ENCODE results near the gene KIF5A. TPM values are rescaled to one million over a fixed set of nuclear protein-coding genes. Genes with fewer than 3 reads are reported as not detected.

The KIF5A gene
- total RNA-seq, 1 donor from 2014 or later: 7.9 TPM

GRCh38 chr12:57521525-57522010, 28.3 kb upstream of the KIF5A start:
- Histone ChIP-seq H3K4me2 (peak overlapping the region; percentile 64), H3K36me3 (no peaks in the 10 kb centered on the region), H3K79me2 (ENCODE audit: low read depth) (peaks cover 24% of the 10 kb centered on the region), H3K27ac (peak overlapping the region; percentile 73), H3K4me3 (peak overlapping the region; percentile 87), H3K27me3 (no peaks in the 10 kb centered on the region), H2AFZ (replicated peaks) (no peak overlapping the region), H3K4me1 (peaks cover 33% of the 10 kb centered on the region), H4K20me1 (ENCODE audit: low read depth) (peaks cover 53% of the 10 kb centered on the region), H3K9me3 (ENCODE audit: low read depth) (no peaks in the 10 kb centered on the region), H3F3A (ENCODE audit: low read depth) (peaks cover 64% of the 10 kb centered on the region), H3K9ac (no peak overlapping the region)
- Mint-ChIP-seq H3K27me3 (ENCODE audit: insufficient read depth, low read depth) (peaks cover 15% of the 10 kb centered on the region), H3K4me1 (peaks cover 53% of the 10 kb centered on the region), H3K36me3 (peaks cover 18% of the 10 kb centered on the region), H3K9me3 (no peaks in the 10 kb centered on the region), H3K4me3 (peak overlapping the region; percentile 98), H3K27ac (peak overlapping the region; percentile 87)
- DNase-seq (ENCODE audit: low spot score): peak; percentile 78
- TF ChIP-seq EZH2phosphoT487 (IDR thresholded peaks at IDR 0.05) (no peak), EZH2 (IDR thresholded peaks at IDR 0.05) (peak; percentile 6)
- TF ChIP-seq, protein P1, sequence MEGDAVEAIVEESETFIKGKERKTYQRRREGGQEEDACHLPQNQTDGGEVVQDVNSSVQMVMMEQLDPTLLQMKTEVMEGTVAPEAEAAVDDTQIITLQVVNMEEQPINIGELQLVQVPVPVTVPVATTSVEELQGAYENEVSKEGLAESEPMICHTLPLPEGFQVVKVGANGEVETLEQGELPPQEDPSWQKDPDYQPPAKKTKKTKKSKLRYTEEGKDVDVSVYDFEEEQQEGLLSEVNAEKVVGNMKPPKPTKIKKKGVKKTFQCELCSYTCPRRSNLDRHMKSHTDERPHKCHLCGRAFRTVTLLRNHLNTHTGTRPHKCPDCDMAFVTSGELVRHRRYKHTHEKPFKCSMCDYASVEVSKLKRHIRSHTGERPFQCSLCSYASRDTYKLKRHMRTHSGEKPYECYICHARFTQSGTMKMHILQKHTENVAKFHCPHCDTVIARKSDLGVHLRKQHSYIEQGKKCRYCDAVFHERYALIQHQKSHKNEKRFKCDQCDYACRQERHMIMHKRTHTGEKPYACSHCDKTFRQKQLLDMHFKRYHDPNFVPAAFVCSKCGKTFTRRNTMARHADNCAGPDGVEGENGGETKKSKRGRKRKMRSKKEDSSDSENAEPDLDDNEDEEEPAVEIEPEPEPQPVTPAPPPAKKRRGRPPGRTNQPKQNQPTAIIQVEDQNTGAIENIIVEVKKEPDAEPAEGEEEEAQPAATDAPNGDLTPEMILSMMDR (IDR thresholded peaks at IDR 0.05): peak; percentile 4

DNA sequence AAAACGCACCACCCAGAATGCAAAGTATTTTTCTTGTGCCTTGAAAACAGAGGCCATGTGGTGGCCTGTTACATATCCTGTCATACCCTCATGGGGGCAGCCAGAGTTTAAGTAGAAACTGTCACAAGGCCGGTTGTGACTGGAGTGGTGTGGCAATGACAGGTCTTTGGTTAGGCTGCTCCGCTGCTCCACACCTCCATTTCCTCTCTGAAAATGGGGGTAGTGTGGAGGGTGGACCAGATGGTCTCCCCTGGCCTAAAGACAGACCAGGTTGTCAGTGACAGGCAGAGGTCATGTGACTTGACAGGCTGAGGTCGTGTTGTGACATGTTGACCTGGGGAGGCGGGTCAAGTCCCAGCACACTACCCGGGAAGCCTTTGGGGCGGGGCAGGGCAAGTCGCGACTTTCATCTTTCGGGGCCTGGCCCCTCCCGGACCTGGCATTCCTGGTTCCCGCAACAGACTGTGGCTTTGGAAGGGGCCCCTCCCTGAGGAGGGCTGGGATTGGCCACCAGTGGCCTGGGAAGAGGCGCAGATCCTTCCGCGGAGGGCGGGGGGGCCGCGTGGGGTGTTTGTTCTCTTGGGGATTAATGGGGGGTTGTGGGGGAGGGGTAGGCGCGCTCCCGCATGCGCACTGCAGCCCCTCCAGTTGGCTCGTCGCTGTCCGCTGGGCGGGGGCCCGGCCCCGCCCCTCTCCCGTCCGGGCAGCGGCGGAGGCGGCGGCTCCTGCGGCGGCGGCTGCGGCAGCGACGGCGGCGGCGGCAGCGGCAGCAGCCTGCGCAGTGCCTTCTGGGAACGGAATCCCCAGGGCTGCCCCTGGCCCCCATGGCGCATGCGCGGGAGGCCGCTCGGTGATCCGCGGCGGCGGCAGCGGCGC, 27.6 kb upstream of the KIF5A start, which contains the start of gene MBD6:
Gene MBD6, plus strand, starts transcription at position 814 of the 876 bp plus-strand sequence. CDS start 1,480 bp downstream, outside the sequence.
- peak within 1 kb of the TSS; percentile 95 for H3K27ac Mint-ChIP-seq
- Histone ChIP-seq H3K36me3 (no peaks in the 10 kb centered on the region), H3K4me2 (peak within 1 kb of the TSS; percentile 80), H3K4me3 (peak within 1 kb of the TSS; percentile 87), H3K27me3 (no peaks in the 10 kb centered on the region), H4K20me1 (ENCODE audit: low read depth) (peaks cover 53% of the 10 kb centered on the region), H3F3A (ENCODE audit: low read depth) (peaks cover 60% of the 10 kb centered on the region), H3K4me1 (peaks cover 33% of the 10 kb centered on the region), H3K79me2 (ENCODE audit: low read depth) (peaks cover 24% of the 10 kb centered on the region), H3K27ac (peak within 1 kb of the TSS; percentile 73), H3K9ac (peak within 1 kb of the TSS; percentile 73), H3K9me3 (ENCODE audit: low read depth) (no peaks in the 10 kb centered on the region), H2AFZ (replicated peaks) (peak within 1 kb of the TSS; percentile 63)
- DNase-seq (ENCODE audit: low spot score): peak; percentile 98
- peak within 1 kb of the TSS; percentile 98 for H3K4me3 Mint-ChIP-seq
- peaks cover 15% of the 10 kb centered on the region for H3K36me3 Mint-ChIP-seq
- TF ChIP-seq EZH2phosphoT487 (IDR thresholded peaks at IDR 0.05) (no peak), EZH2 (IDR thresholded peaks at IDR 0.05) (no peak)
- TF ChIP-seq, protein P1 (IDR thresholded peaks at IDR 0.05): no peak
- peaks cover 55% of the 10 kb centered on the region for H3K4me1 Mint-ChIP-seq
- H3K27me3 Mint-ChIP-seq (ENCODE audit: insufficient read depth, low read depth): peaks cover 15% of the 10 kb centered on the region
- no peaks in the 10 kb centered on the region for H3K9me3 Mint-ChIP-seq

- TF ChIP-seq EZH2phosphoT487 (IDR thresholded peaks at IDR 0.05): no peak
- TF ChIP-seq, protein P1 (IDR thresholded peaks at IDR 0.05): no peak
- TF ChIP-seq EZH2 (IDR thresholded peaks at IDR 0.05): no peak
- Mint-ChIP-seq H3K27me3 (ENCODE audit: insufficient read depth, low read depth) (peaks cover 15% of the 10 kb centered on the region), H3K9me3 (no peaks in the 10 kb centered on the region), H3K4me1 (peaks cover 56% of the 10 kb centered on the region), H3K4me3 (peak overlapping the region; percentile 98), H3K27ac (peak overlapping the region; percentile 95), H3K36me3 (peaks cover 14% of the 10 kb centered on the region)
- H3K27ac ChIP-seq: peak overlapping the region; percentile 71
- peaks cover 33% of the 10 kb centered on the region for H3K4me1 ChIP-seq
- H4K20me1 ChIP-seq (ENCODE audit: low read depth): peaks cover 50% of the 10 kb centered on the region
- H3K4me3 ChIP-seq: peak overlapping the region; percentile 87
- H2AFZ ChIP-seq (replicated peaks): no peak overlapping the region
- H3K27me3 ChIP-seq: no peaks in the 10 kb centered on the region
- peaks cover 23% of the 10 kb centered on the region for H3K79me2 ChIP-seq (ENCODE audit: low read depth)
- H3K4me2 ChIP-seq: peak overlapping the region; percentile 80
- no peaks in the 10 kb centered on the region for H3K36me3 ChIP-seq
- no peak for DNase-seq (ENCODE audit: low spot score)
- H3F3A ChIP-seq (ENCODE audit: low read depth): peaks cover 64% of the 10 kb centered on the region
- no peaks in the 10 kb centered on the region for H3K9me3 ChIP-seq (ENCODE audit: low read depth)
- peak overlapping the region; percentile 73 for H3K9ac ChIP-seq
Observed at GRCh38 chr12:57522887-57523705, 26.7 kb upstream of the KIF5A start.

Measured in neural progenitor cell (in vitro differentiated cells).